ENCODE results near the gene FAM83B.

The FAM83B gene

DNA sequence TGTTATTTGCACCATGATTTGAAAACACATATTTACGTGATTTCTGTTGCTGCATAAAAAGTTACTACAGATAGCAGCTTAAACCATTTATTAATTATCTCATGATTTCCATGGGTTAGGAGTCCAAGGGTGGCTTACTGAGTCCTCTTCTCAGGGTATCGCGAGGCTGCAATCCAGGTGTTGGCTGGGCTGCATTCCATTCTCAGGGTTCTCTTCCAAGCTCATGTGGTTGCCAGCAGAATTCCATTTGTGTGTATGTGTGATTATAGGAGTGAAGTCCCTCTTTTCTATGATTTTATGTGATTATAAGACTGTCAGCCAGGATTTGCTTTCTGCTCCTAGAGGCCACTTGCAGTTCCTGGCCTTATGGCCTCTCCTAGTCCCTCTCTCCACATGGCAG is 135.1 kb downstream of the FAM83B start:
- DNase-seq, result no peak

DNA sequence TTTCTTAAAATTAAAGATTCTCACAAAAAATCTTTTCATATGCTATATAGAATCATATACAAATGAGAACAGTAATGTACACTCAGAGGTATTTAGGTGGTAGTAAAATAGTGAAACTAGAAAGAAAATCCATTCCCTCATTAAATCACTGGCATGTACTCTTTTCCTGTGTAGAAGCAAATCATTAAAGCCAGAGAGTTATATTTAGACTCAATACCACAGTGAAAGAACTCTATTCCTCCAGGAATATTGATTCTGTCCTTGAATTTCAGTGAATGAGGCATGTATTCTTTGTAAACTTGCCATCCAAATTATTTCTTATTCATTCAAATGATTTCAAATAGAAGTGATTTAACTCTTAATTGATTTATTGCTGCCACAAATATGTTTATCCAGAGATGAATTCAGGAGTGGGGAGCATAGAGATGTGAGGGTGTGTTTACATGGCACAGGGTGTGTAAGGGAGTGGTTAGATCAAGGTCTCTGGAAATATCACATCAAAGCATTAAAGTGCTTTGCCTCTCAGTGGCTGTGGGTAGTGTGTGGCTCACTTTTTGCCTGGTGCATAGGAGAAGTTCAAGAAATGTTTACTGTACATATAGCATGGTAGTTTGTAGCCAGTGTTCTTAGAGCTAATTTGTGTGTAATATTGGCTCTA is 141.2 kb downstream of the FAM83B start:
- no peak for DNase-seq

DNA sequence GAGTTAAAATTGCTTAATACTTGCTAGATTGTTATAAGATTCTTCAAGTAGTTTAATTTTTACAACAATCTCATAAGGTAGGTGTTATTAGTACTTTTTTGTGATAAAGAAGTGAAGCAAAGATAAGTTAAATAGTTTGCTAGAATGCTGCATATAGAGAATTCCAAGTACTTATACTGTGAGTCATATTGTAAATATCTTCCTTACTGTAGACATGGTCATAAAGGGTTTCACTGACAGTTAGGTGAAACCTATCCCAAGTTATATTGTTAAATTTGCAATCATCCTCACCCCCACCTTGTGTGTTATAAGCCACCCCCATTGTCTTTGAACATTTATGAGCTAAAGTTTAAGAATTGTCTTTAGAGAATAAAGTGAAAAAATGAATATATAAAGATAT is 142.0 kb downstream of the FAM83B start:
- DNase-seq, result no peak

DNA sequence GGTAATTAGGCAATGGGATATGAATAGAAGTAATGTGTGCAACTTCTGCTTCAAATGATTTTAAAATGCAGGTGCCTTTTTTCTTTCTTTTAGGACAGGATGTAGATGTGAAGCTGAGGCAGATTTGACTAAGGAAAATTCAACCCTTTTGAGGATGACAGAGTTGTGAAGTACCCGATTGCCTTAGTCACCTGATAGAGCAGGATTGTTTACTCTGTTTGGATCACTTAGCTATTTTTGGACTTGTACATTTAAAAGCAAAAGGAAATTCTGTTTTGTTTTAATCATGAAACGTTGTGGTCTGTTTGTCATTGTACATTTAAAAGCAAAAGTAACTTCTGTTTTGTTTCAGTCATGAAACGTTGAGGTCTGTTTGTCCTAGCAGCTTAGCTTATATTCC is 143.4 kb downstream of the FAM83B start:
- no peak for DNase-seq

Measured in activated CD4-positive, alpha-beta T cell treated with anti-CD3 and anti-CD28 coated beads, Interleukin-2, amount 50 U/mL, for 16 hours (primary cell).